OCI-LY7 (cell line): Measurements from ENCODE around the gene IGDCC3. TPM values are rescaled to one million over a fixed set of nuclear protein-coding genes. Genes with fewer than 3 reads are reported as not detected.

Source experiments
- BruUV-seq: library from RNA; stranded (reverse); fragments of 400-500 nt; replicated peaks from 2 replicates; lab custom pipeline; 2021; lab: Mats Ljungman, UMichigan
- CTCF ChIA-PET: fragments of 300-600 bp; sonication (Branson Sonifier 250); formaldehyde crosslinking; loops from one replicate; lab custom pipeline; 2022; ENCODE audit warnings: antibody characterized with exemption; ENCODE audit not compliant: unreplicated experiment; lab: Charles Lee
- POLR2A ChIA-PET: fragments of 300-600 bp; sonication (Branson Sonifier 250); formaldehyde crosslinking; loops from one replicate; lab custom pipeline; 2022; ENCODE audit warnings: antibody characterized with exemption; lab: Charles Lee
- DNase-seq: peaks from one replicate; pipeline ENCODE4 v3.0.0-alpha.2; 2015; ENCODE audit warnings: low spot score
- H2AFZ ChIP-seq: fragments of 200-600 bp; sonication (generic), shearing (Covaris generic); 2 replicates; pipeline ENCODE4 v1.6.1; 2014; ENCODE audit warnings: mild to moderate bottlenecking, antibody characterized with exemption, low read length, moderate library complexity
- H3K27ac ChIP-seq: fragments of 200-600 bp; sonication (generic); 2 replicates; pipeline ENCODE4 v1.5.1; 2014; ENCODE audit warnings: mixed run types, low read depth, mild to moderate bottlenecking, moderate library complexity, low read length, inconsistent platforms; ENCODE audit not compliant: poor library complexity, severe bottlenecking
- H3K36me3 ChIP-seq: fragments of 200-600 bp; sonication (generic); 2 replicates; pipeline ENCODE4 v1.6.1; 2014; ENCODE audit warnings: mild to moderate bottlenecking, antibody characterized with exemption, low read length, moderate library complexity, mixed read lengths; ENCODE audit not compliant: insufficient read depth
- H3K4me1 ChIP-seq: fragments of 200-600 bp; sonication (generic); 2 replicates; pipeline ENCODE4 v1.5.1; 2014; ENCODE audit warnings: mild to moderate bottlenecking, low read length; ENCODE audit not compliant: insufficient read depth, poor library complexity, severe bottlenecking
- H3K4me2 ChIP-seq: fragments of 200-600 bp; sonication (generic); 2 replicates; pipeline ENCODE4 v1.6.1; 2014; ENCODE audit warnings: mild to moderate bottlenecking, low read length
- H3K4me3 ChIP-seq: fragments of 200-600 bp; sonication (generic); 2 replicates; pipeline ENCODE4 v1.5.1; 2014; ENCODE audit warnings: mild to moderate bottlenecking, low read depth, low read length; ENCODE audit not compliant: poor library complexity, severe bottlenecking
- H3K79me2 ChIP-seq: fragments of 200-600 bp; sonication (generic); 2 replicates; pipeline ENCODE4 v1.6.1; 2016; ENCODE audit warnings: low read depth, mild to moderate bottlenecking, low read length, moderate library complexity, mixed read lengths; ENCODE audit not compliant: insufficient read depth
- H3K9me2 ChIP-seq: fragments of 200-600 bp; sonication (generic); 2 replicates; pipeline ENCODE4 v1.6.1; 2016; ENCODE audit warnings: mild to moderate bottlenecking, low read length, mixed read lengths; ENCODE audit not compliant: insufficient read depth
- H3K9me3 ChIP-seq: fragments of 200-600 bp; sonication (generic); 2 replicates; pipeline ENCODE4 v1.6.1; 2014; ENCODE audit warnings: mild to moderate bottlenecking, mixed run types, low read length, mixed read lengths
- H4K20me1 ChIP-seq: fragments of 200-600 bp; sonication (generic); 2 replicates; pipeline ENCODE4 v1.6.1; 2014; ENCODE audit warnings: mild to moderate bottlenecking, antibody characterized with exemption, low read length, moderate library complexity, mixed read lengths; ENCODE audit not compliant: insufficient read depth
- CTCF ChIP-seq: fragments of 200-600 bp; sonication (generic); conservative IDR thresholded peaks from 2 replicates; pipeline ENCODE4 v1.5.1; 2014; ENCODE audit warnings: mild to moderate bottlenecking, antibody characterized with exemption, low read length, moderate library complexity, mixed read lengths
- EZH2phosphoT487 ChIP-seq: fragments of 200-600 bp; sonication (generic); IDR thresholded peaks from 2 replicates; pipeline ENCODE4 v1.6.1; 2018; ENCODE audit warnings: low read depth, borderline replicate concordance, mild to moderate bottlenecking, mixed run types, antibody characterized with exemption, low read length, moderate library complexity, mixed read lengths
- intact Hi-C: fragments of 100-400 bp; cut with micrococcal nuclease; formaldehyde crosslinking; loops from one replicate; pipeline ENCODE4 v1.10.0; 2022; ENCODE audit not compliant: unreplicated experiment
- total RNA-seq, 2 experiments: library from RNA; depleted of rRNA in 1 of 2; stranded (reverse); fragments of >200 nt in 1 of 2; shearing (Covaris generic) in 1 of 2; gene quantifications; 2 replicates each; pipeline ENCODE4 v1.2.3, GENCODE V29; 2014 to 2022

Gene IGDCC3
- total RNA-seq, 2 experiments from 2014 or later, result not detected

GRCh38 chr15:65362491-65362890 lies 15.3 kb downstream of the IGDCC3 start:
- Histone ChIP-seq H3K36me3 (no peaks in the 10 kb centered on the region), H2AFZ (no peak overlapping the region), H3K27ac (no peak overlapping the region), H3K4me3 (no peak overlapping the region), H3K4me2 (no peak overlapping the region), H3K4me1 (no peaks in the 10 kb centered on the region), H3K79me2 (no peaks in the 10 kb centered on the region), H3K9me3 (no peaks in the 10 kb centered on the region), H3K9me2 (no peaks in the 10 kb centered on the region), H4K20me1 (no peaks in the 10 kb centered on the region)
- BruUV-seq, result no TSS peak
- DNase-seq, result no peak
- ChIA-PET CTCF (no interaction called here), POLR2A (no interaction called here)
- no peak for TF ChIP-seq EZH2phosphoT487
- TF ChIP-seq CTCF, result no peak
- intact Hi-C loops, result no loop called here

- Histone ChIP-seq H3K9me2 (no peaks in the 10 kb centered on the region), H3K4me2 (no peak overlapping the region), H4K20me1 (no peaks in the 10 kb centered on the region), H3K79me2 (no peaks in the 10 kb centered on the region), H2AFZ (no peak overlapping the region), H3K4me3 (no peak overlapping the region), H3K4me1 (no peaks in the 10 kb centered on the region), H3K9me3 (no peaks in the 10 kb centered on the region), H3K27ac (no peak overlapping the region), H3K36me3 (no peaks in the 10 kb centered on the region)
- no peak for DNase-seq
- intact Hi-C loops, result no loop called here
- ChIA-PET POLR2A (interaction anchor here (0.6 kb wide), 1 partner anchor 74 kb away, joined by 3 read pairs; no protein-coding TSS in a partner anchor), CTCF (no interaction called here)
- no TSS peak for BruUV-seq
- TF ChIP-seq EZH2phosphoT487, result no peak
- TF ChIP-seq CTCF, result no peak
Observed at GRCh38 chr15:65361708-65362459, 15.9 kb downstream of the IGDCC3 start.

GRCh38 chr15:65360506-65360905 lies 17.3 kb downstream of the IGDCC3 start:
- Histone ChIP-seq H3K4me2 (no peak overlapping the region), H2AFZ (no peak overlapping the region), H3K9me2 (no peaks in the 10 kb centered on the region), H4K20me1 (no peaks in the 10 kb centered on the region), H3K36me3 (no peaks in the 10 kb centered on the region), H3K4me1 (no peaks in the 10 kb centered on the region), H3K79me2 (no peaks in the 10 kb centered on the region), H3K4me3 (no peak overlapping the region), H3K27ac (no peak overlapping the region), H3K9me3 (no peaks in the 10 kb centered on the region)
- POLR2A ChIA-PET, result no interaction called here
- no peak for DNase-seq
- intact Hi-C loops, result no loop called here
- no TSS peak for BruUV-seq
- CTCF ChIA-PET, result no interaction called here
- TF ChIP-seq EZH2phosphoT487 (no peak), CTCF (no peak)
